Kidney glomerular epithelial cell (primary cell): ENCODE data around the gene KRT6A.
A peak's percentile ranks its signal among the peaks of the same experiment; 100 is the strongest.
"Not testable (repeated sequence)": the region's sequence is repeated elsewhere in the genome, so short reads cannot be mapped to it uniquely, and the experiment has no call there.

Source experiments
- DNase-seq: peaks from one replicate; lab custom pipeline; 2025; lab: John Stamatoyannopoulos, UW

The KRT6A gene

GRCh38 chr12:52464897-52465296 lies 28.2 kb downstream of the KRT6A start:
- DNase-seq: no peak

- no peak for DNase-seq
These were observed 31.4 kb downstream of the KRT6A start for GRCh38 chr12:52461693-52462092.

GRCh38 chr12:52458861-52459260 lies 34.2 kb downstream of the KRT6A start:
- DNase-seq: no peak

- DNase-seq: no peak
These were observed 37.2 kb downstream of the KRT6A start for GRCh38 chr12:52455821-52456220.

- DNase-seq: no peak
These were observed 38.5 kb downstream of the KRT6A start for GRCh38 chr12:52454411-52455201.

GRCh38 chr12:52452101-52452500 lies 41.0 kb downstream of the KRT6A start, which contains the start of gene KRT6B:
KRT6B (minus strand) TSS chr12:52452146; CDS start chr12:52452078, 68 bp downstream.
- DNase-seq: no peak

- DNase-seq: no peak
These were observed 44.8 kb downstream of the KRT6A start for GRCh38 chr12:52448228-52448627.

- DNase-seq: not testable (repeated sequence)
These were observed 45.9 kb downstream of the KRT6A start for GRCh38 chr12:52447196-52447595.

GRCh38 chr12:52446367-52447045 lies 46.6 kb downstream of the KRT6A start:
- no peak for DNase-seq

- DNase-seq: no peak
These were observed 47.2 kb downstream of the KRT6A start for GRCh38 chr12:52445876-52446275.

- DNase-seq: no peak
These were observed 48.1 kb downstream of the KRT6A start for GRCh38 chr12:52444647-52445595.

GRCh38 chr12:52443966-52444365 lies 49.1 kb downstream of the KRT6A start:
- no peak for DNase-seq

GRCh38 chr12:52442600-52443061 lies 50.4 kb downstream of the KRT6A start:
- DNase-seq: peak; percentile 96

GRCh38 chr12:52441320-52441911 lies 51.6 kb downstream of the KRT6A start:
- no peak for DNase-seq

GRCh38 chr12:52440821-52441319 lies 52.2 kb downstream of the KRT6A start:
- peak; percentile 60 for DNase-seq

GRCh38 chr12:52439845-52440244 lies 53.2 kb downstream of the KRT6A start:
- no peak for DNase-seq

GRCh38 chr12:52439420-52439819 lies 53.6 kb downstream of the KRT6A start:
- no peak for DNase-seq

- DNase-seq: no peak
These were observed 54.5 kb downstream of the KRT6A start for GRCh38 chr12:52438305-52439301.

GRCh38 chr12:52437508-52437907 lies 55.5 kb downstream of the KRT6A start:
- no peak for DNase-seq
